MG63 (cell line): ENCODE results near the gene DLG2. TPM values are rescaled to one million over a fixed set of nuclear protein-coding genes. Genes with fewer than 3 reads are reported as not detected.

Source experiments
- DNase-seq: peaks from one replicate; pipeline ENCODE4 v3.0.0-alpha.2; 2020
- H3K27me3 ChIP-seq: fragments of 250-450 bp; sonication (Bioruptor Pico); 2 replicates; pipeline ENCODE4 v1.5.1; 2020; ENCODE audit warnings: mild to moderate bottlenecking, moderate library complexity
- H3K36me3 ChIP-seq: fragments of 250-450 bp; sonication (Bioruptor Pico); 2 replicates; pipeline ENCODE4 v1.5.1; 2020; ENCODE audit warnings: mild to moderate bottlenecking, moderate library complexity
- H3K4me3 ChIP-seq: fragments of 250-450 bp; sonication (Bioruptor Pico); 2 replicates; pipeline ENCODE4 v1.5.1; 2020; ENCODE audit warnings: mild to moderate bottlenecking, moderate library complexity
- H3K9me3 ChIP-seq: fragments of 250-450 bp; sonication (Bioruptor Pico); 2 replicates; pipeline ENCODE4 v1.5.1; 2020; ENCODE audit warnings: mild to moderate bottlenecking, moderate library complexity
- total RNA-seq: library from RNA; depleted of rRNA; stranded (reverse); fragments of >200 nt; shearing (Covaris generic); gene quantifications from 2 replicates; pipeline ENCODE4 v1.2.3, GENCODE V29; 2014; ENCODE audit warnings: low replicate concordance

Gene DLG2
- total RNA-seq, 1 experiment from 2014 or later, result 0.10 TPM

DNA sequence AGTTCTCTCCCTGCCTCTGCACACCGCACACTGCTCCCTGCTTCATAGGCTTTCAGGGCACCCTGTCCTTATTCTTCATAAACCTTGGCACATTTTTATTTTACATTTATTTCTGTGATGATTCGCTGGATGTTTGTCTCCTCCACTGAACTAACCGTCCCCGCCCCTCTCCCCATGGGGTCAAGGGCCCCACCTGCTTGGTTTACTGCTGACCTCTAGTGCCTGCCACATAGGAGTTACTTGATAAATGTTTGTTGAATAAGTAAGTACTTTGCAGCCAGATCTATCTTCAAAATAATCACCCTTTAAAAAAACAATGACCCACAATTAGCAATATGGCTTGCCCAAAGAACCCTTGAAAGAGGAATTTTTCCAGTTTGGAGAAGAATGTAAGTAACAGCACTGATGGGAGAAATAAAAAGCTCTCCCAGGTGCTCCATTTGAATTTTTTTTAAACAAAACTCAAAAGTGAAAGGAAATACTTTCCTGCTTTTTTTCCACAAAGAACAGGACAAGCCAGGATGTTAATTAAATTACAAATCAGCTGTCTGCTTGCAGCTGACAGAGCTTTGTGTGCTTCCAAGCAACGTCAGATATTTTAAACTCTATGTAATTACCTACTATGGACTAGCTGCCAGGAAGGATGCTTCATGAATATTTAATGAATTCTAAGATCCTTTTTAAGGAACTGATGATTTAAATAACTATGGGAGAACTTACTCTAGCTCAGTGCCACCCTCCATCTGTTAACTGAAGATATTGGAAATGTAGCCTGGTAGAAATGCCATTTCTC, 1083.6 kb downstream of the DLG2 start:
- H3K4me3 ChIP-seq, result no peak overlapping the region
- H3K9me3 ChIP-seq, result no peaks in the 10 kb centered on the region
- no peak for DNase-seq
- no peaks in the 10 kb centered on the region for H3K36me3 ChIP-seq
- H3K27me3 ChIP-seq, result no peaks in the 10 kb centered on the region

DNA sequence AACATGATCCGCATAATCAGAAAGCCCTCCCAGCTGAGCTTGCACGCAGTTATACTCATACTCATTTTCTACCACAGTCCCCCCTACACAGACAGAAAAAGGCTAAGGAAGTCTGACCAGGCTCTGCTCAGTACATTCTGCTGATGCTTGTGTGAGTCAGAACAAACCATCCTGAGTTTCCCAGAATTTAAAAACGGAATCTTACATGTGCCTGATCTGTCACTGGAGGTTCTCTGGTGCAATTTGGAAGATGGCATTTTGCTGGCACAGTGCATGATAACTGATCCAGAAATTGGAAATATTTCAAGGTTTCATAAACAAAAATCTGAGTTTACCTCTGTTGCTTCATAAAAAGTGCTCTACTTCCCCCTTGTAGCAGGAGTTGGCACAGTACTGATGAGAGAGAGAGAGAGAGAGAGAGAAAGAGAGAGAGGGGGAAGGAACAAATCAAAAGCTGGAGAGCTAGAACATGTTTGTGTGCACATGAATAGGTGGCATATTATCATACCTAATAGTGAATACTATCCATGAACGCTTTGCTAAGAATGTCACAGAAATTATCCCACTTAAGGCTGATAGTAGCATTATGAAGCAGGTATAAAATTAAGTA, 1085.3 kb downstream of the DLG2 start:
- Histone ChIP-seq H3K36me3 (no peaks in the 10 kb centered on the region), H3K9me3 (no peaks in the 10 kb centered on the region), H3K27me3 (no peaks in the 10 kb centered on the region), H3K4me3 (no peak overlapping the region)
- no peak for DNase-seq

- Histone ChIP-seq H3K9me3 (no peaks in the 10 kb centered on the region), H3K4me3 (no peak overlapping the region), H3K27me3 (no peaks in the 10 kb centered on the region), H3K36me3 (no peaks in the 10 kb centered on the region)
- DNase-seq, result no peak
Measured at GRCh38 chr11:84536456-84536855, 1090.7 kb downstream of the DLG2 start.

DNA sequence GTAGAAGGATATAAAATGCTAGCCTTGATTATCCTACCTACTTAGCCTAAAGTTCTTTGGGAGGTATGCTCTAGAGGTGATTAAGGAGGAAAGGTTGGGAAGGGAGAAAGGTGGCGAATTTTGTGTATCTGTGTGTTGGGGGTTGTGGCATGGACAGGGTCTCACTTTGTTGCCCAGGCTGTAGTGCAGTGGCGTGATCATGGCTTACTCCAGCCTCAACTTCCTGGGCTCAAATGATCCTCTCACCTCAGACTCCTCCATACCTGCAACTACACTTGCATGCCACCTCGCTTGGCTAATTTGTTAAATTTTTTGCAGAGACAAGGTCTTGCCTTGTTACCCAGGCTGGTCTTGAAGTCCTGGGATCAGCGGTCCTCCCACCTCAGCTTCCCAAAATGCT, 1094.8 kb downstream of the DLG2 start:
- no peak overlapping the region for H3K4me3 ChIP-seq
- H3K36me3 ChIP-seq, result no peaks in the 10 kb centered on the region
- H3K27me3 ChIP-seq, result no peaks in the 10 kb centered on the region
- DNase-seq, result no peak
- no peaks in the 10 kb centered on the region for H3K9me3 ChIP-seq

GRCh38 chr11:84526250-84526649, 1100.9 kb downstream of the DLG2 start:
- DNase-seq, result no peak
- H3K9me3 ChIP-seq, result no peaks in the 10 kb centered on the region
- no peaks in the 10 kb centered on the region for H3K36me3 ChIP-seq
- no peaks in the 10 kb centered on the region for H3K27me3 ChIP-seq
- no peak overlapping the region for H3K4me3 ChIP-seq

DNA sequence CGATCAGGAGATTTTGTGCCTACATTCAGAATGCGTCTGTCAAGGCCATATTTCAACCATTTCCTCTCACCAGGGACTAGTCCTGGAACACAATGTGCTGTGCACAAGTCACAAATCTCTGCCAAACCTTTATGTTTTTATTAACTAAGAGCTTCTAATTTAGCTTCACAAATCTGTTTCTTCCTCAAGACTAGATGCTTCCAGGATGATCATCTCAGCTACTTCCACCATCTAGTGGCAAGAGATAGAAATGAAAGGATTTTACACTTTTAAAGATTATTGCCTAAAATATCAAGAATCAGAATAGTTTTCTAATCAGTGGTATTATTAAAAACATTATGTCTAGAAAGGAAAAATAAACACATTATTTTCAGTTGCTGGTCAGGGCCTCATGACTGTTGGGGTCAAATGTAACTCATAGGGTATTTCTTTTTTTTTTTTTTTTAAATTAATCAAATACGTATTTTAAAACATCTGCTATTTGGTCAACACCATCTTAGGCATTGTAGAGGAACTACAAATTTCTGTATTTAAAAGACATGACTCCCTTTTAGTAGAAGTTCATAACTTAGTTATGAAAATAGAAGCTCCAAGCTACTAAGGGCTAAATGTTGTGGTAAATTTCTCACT, 1102.6 kb downstream of the DLG2 start:
- no peak for DNase-seq

DNA sequence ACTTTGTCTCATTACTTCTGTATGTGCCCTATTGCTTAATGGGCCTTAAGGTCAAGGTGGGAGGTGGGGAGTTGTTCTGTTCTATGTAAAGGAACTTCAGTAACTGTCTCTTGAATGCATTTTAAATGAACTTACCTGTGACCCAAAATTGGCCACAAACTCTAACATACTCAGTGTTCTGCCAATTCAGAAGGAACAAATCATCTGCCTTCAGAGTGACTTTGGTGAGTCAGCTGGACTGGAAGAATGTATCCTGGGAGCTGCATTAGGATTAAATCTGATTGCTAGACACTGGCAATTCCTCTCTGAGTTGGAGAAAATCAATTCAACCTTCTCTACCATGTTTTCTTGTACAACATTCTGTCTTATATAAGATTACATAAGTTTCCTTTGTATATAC, 1104.8 kb downstream of the DLG2 start:
- no peak for DNase-seq
- Histone ChIP-seq H3K4me3 (no peak overlapping the region), H3K27me3 (no peaks in the 10 kb centered on the region), H3K9me3 (no peaks in the 10 kb centered on the region), H3K36me3 (no peaks in the 10 kb centered on the region)

More for the DNA sequence above, 1102.6 kb downstream of the DLG2 start:
- H3K27me3 ChIP-seq, result no peaks in the 10 kb centered on the region
- H3K9me3 ChIP-seq, result no peaks in the 10 kb centered on the region
- no peaks in the 10 kb centered on the region for H3K36me3 ChIP-seq
- H3K4me3 ChIP-seq, result no peak overlapping the region

GRCh38 chr11:84518631-84519183, 1108.4 kb downstream of the DLG2 start:
- no peak for DNase-seq
- no peaks in the 10 kb centered on the region for H3K9me3 ChIP-seq
- H3K27me3 ChIP-seq, result no peaks in the 10 kb centered on the region
- H3K36me3 ChIP-seq, result no peaks in the 10 kb centered on the region
- no peak overlapping the region for H3K4me3 ChIP-seq

DNA sequence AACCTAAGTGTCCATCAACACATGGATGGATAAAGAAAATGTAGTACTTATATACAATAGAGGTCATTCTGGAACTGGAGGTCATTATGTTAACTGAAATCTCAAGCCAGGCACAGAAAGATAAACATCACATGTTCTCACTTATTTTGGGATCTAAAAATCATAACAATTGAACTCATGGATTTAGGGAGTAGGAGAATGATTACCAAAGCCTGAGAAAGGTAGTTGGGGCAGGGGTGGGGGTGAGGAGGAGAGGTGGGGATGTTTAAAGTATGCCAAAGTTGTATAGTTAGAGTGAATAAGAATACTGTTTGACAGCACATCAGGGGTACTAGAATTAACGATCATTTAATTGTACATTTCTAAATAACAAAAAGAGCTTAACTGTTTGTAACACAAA, 1112.7 kb downstream of the DLG2 start:
- H3K4me3 ChIP-seq, result no peak overlapping the region
- H3K36me3 ChIP-seq, result no peaks in the 10 kb centered on the region
- H3K27me3 ChIP-seq, result no peaks in the 10 kb centered on the region
- H3K9me3 ChIP-seq, result no peaks in the 10 kb centered on the region
- DNase-seq, result no peak

GRCh38 chr11:84503503-84503902, 1123.6 kb downstream of the DLG2 start:
- H3K9me3 ChIP-seq, result no peaks in the 10 kb centered on the region
- no peak overlapping the region for H3K4me3 ChIP-seq
- H3K36me3 ChIP-seq, result no peaks in the 10 kb centered on the region
- H3K27me3 ChIP-seq, result no peaks in the 10 kb centered on the region
- no peak for DNase-seq

GRCh38 chr11:84501750-84502149, 1125.4 kb downstream of the DLG2 start:
- H3K4me3 ChIP-seq, result no peak overlapping the region
- no peaks in the 10 kb centered on the region for H3K27me3 ChIP-seq
- no peaks in the 10 kb centered on the region for H3K36me3 ChIP-seq
- no peaks in the 10 kb centered on the region for H3K9me3 ChIP-seq
- no peak for DNase-seq

- Histone ChIP-seq H3K9me3 (no peaks in the 10 kb centered on the region), H3K36me3 (no peaks in the 10 kb centered on the region), H3K4me3 (no peak overlapping the region), H3K27me3 (no peaks in the 10 kb centered on the region)
- peak; percentile 6 for DNase-seq
Measured at GRCh38 chr11:84497981-84498411, 1129.1 kb downstream of the DLG2 start.

GRCh38 chr11:84497181-84497580, 1130.0 kb downstream of the DLG2 start:
- no peaks in the 10 kb centered on the region for H3K9me3 ChIP-seq
- no peak overlapping the region for H3K4me3 ChIP-seq
- no peak for DNase-seq
- no peaks in the 10 kb centered on the region for H3K36me3 ChIP-seq
- no peaks in the 10 kb centered on the region for H3K27me3 ChIP-seq

- no peak for DNase-seq
- Histone ChIP-seq H3K9me3 (no peaks in the 10 kb centered on the region), H3K27me3 (no peaks in the 10 kb centered on the region), H3K4me3 (no peak overlapping the region), H3K36me3 (no peaks in the 10 kb centered on the region)
Measured at GRCh38 chr11:84496122-84496521, 1131.0 kb downstream of the DLG2 start.

DNA sequence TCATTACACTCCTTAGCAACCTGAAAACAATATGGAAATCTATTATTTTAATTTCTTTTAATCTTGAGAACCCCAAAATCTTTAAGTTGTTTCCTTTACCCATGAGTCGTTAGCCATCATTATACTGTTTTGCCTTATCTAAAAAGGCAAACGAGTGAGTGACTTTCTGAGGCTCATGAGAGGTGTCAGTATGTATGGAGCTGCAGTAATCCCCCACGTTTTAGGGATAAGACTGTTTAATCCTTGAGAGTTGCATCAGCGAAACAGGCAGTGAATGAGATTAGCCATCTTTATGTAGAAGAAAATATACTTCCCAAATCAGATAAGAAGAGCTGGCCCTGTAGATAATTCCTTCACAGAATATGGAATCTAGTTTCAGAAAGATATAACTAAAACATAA, 1147.0 kb downstream of the DLG2 start:
- no peaks in the 10 kb centered on the region for H3K9me3 ChIP-seq
- H3K4me3 ChIP-seq, result no peak overlapping the region
- DNase-seq, result no peak
- no peaks in the 10 kb centered on the region for H3K27me3 ChIP-seq
- H3K36me3 ChIP-seq, result no peaks in the 10 kb centered on the region

GRCh38 chr11:84476581-84476980, 1150.6 kb downstream of the DLG2 start:
- Histone ChIP-seq H3K36me3 (no peaks in the 10 kb centered on the region), H3K27me3 (no peaks in the 10 kb centered on the region), H3K9me3 (no peaks in the 10 kb centered on the region), H3K4me3 (no peak overlapping the region)
- no peak for DNase-seq

DNA sequence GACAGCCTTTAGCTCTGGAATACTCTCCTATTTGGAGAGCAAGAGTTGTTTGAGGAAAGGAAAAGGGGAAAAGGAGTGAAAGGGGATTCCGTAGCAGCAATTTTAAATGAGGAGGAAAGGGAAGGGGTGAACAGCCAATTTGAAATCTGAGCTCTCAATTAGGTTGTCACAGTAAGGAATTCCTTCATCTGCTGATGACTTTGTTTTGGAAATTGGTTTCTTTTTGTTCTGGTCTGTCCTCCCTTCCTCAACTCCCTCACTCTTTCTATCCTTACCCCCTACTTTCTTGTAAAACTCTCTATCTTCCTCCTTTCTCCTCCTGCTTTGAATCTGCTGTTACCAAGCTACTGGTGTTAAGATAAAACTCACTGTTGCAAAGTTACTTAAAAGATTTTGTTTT, 1155.6 kb downstream of the DLG2 start:
- Histone ChIP-seq H3K9me3 (no peaks in the 10 kb centered on the region), H3K27me3 (no peaks in the 10 kb centered on the region)

More for the DNA sequence above, 1155.6 kb downstream of the DLG2 start:
- Histone ChIP-seq H3K4me3 (no peak overlapping the region), H3K36me3 (no peaks in the 10 kb centered on the region)
- DNase-seq, result no peak
